Hematopoietic multipotent progenitor cell treated with erythropoietin and hydrocortisone succinate and interleukin-3 and kit ligand, for 15 days (in vitro differentiated cells): ENCODE data around the gene ACBD6.
"Not testable (repeated sequence)": the region's sequence is repeated elsewhere in the genome, so short reads cannot be mapped to it uniquely, and the experiment has no call there.

Experiments
- DNase-seq: peaks from one replicate; pipeline ENCODE4 v3.0.0-alpha.2; 2015; ENCODE audit warnings: low spot score

The ACBD6 gene, protein sequence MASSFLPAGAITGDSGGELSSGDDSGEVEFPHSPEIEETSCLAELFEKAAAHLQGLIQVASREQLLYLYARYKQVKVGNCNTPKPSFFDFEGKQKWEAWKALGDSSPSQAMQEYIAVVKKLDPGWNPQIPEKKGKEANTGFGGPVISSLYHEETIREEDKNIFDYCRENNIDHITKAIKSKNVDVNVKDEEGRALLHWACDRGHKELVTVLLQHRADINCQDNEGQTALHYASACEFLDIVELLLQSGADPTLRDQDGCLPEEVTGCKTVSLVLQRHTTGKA

DNA sequence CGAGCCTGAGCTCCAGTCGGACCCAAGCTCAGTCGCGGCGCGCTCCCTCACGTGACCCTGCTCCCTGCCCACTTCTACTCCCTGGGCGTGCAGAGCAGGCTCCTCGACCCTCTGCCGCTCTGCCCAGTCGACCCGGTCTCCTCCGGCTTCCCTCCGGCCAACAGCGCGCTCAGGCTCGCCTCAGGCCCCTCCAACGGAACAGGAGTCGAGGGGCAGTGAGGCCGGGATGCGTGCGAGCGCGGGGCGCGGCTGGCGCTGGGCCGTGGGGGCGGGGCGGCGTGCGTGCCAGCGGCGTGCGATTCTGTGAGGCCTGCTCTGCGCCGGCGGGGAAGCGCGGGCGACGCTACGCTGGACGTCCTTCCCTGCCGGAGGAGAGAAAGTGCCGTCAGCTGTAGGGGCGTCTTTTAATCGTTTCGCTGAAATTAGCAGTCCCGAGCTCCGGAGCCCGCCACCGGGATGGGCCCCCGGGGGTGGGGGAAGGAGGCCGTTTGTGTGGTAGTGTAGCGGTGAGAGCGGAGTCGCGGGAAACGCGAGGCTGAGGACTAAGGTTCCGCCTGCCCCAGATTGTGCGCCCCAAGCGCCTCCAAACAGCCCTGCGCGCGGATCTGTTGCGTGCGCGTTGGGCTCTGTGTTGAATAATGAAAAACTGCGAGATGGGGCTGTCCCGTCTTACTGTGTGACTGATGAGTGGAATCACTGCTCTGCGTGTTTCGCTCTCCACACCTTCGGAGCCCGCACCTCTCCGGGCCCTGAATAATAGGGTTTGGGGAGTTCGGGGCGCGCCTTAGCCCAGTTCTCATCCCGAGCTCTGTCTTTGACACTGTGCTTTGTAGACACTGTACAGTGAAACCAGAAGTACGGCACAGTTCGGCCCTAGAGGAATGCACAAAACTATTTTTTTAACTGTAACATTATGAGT lies at the start of gene ACBD6:
TSS of gene ACBD6 (minus strand) at position 217 of the 919 bp plus-strand sequence. CDS start 311 bp downstream, outside the sequence.
- DNase-seq = peak; percentile 68

DNA sequence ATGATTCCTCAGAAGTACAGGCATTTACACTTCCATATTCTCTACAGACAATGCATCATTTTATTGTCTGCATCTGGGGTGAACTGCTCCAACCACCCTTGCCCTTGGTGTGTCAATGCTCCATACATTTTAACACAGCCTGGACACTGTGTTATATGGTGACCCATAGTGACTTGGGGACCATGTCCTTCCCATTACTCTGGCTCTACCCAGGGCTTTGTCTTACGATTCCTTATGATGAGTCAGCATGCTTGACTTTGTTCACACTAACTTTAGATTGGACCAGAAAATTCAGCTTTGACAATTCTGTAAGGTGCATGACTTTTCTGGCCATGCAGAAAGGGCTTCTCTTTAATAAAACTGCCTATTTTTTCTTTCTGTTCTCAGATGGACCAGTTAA lies 49.6 kb upstream of the ACBD6 start:
- DNase-seq = no peak

DNA sequence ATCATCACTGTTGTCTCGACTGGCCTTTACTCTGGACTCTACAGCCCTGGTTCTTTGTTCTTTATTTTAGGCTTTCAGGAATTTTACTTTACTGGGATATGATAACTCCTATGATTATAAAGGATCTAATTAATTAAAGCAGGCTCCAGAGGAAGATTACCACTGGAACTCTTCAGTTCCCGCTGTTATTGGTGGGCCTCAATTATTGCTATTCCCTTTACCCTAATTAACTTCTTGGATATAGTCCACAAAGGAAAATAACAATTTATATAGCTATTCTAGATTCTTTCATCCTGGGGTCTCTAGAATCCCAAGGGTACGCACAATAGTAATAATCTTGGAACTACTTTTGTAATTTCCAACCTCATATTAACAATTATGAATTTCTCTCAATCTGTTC lies 47.9 kb upstream of the ACBD6 start:
- DNase-seq = no peak

DNA sequence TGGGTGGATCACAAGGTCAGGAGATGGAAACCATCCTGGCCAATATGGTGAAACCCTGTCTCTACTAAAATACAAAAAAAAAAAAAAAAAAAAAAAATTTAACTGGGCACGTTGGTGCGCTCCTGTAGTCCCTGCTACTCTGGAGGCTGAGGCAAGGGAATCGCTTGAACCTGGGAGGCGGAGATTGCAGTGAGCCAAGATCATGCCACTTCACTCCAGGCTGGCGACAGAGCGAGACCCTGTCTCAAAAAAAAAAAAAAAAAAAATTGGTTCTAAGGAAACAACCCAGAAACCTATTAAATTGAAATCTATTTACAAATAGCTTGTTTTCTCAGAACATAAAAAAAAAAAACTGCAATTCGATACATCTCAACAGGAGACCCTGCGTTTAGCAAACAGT lies 47.4 kb upstream of the ACBD6 start:
- DNase-seq = not testable (repeated sequence)

DNA sequence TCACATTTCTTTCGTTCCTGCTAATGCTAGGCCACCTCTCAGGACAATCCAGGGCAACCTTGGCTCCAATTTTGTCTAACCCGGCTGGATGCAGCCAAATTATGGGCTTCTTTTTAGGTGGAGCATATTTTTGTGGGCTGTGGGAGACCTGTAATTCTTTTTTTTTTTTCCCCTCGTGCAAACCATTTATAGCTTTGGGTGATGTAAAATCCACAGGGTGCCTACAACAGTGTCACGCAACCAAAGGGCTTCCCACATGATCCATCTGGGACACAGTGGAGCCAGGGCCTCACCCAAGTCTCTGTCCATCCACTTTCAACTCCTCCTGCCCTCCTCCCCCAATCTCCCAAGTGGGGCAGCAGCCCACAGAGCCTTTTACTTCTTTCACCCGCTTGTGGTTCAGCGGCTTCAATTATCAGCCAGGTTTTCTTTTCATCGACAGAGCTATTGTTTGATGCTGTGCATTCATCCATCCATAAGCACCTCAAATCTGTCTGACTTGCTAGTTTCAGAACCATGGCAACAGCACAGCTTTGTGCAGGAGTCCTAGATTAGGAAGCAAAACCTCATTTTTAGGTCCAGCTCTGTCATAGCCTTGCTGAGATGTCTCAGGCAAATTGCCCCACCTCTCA lies 46.4 kb upstream of the ACBD6 start:
- no peak for DNase-seq

DNA sequence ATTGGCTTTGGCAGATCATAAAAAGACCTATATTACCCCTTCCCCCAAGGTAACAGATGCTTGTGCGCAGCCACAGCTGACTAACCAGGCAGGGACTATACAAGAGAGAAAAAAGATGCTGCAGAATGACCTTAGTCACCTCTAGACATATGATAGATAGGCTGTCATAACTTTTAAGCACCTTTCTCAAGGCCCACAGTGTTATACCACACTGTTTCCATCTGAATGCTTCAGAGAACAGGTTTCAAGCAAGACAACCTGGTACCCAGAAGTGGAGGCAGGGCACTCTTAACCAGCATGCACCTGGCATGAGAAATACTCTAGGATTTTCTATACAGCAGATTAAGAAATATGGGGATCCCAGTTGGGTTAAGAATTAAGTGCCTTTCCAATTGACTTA lies 43.6 kb upstream of the ACBD6 start:
- DNase-seq = no peak

DNA sequence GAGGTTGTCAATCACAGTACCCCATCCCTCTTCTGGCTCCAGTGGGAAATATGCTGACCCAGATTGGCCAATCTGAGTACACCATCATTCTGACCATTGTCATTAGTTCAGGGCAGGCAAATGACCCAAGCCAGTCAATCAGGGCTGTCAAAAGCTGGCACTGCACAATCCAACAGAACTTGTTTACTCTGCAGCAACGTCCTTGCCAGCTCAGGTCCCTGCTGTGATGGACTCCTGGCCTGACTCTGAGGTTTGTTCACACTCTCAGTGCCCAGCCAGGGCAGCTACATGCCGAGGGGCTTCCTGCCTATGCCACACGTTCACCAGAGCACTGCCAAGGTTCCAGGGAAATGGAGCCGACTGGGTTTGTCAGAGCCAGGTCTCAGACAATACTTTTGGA lies 41.7 kb upstream of the ACBD6 start:
- DNase-seq = no peak

DNA sequence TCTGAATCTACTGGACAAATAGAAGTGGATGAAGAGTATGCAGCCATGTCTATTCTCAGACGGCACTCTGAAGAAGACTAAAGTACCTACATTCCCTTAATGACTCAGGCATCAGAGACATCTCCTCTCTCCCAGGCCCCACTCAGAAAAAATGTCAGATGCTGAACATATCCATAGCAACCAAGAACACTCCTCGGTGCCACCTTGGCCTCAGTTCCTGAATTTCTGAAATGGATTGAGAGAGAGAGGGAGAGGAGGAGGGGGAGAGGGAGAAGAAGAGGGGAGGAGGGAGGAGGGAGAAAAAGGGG lies 40.4 kb upstream of the ACBD6 start:
- no peak for DNase-seq

DNA sequence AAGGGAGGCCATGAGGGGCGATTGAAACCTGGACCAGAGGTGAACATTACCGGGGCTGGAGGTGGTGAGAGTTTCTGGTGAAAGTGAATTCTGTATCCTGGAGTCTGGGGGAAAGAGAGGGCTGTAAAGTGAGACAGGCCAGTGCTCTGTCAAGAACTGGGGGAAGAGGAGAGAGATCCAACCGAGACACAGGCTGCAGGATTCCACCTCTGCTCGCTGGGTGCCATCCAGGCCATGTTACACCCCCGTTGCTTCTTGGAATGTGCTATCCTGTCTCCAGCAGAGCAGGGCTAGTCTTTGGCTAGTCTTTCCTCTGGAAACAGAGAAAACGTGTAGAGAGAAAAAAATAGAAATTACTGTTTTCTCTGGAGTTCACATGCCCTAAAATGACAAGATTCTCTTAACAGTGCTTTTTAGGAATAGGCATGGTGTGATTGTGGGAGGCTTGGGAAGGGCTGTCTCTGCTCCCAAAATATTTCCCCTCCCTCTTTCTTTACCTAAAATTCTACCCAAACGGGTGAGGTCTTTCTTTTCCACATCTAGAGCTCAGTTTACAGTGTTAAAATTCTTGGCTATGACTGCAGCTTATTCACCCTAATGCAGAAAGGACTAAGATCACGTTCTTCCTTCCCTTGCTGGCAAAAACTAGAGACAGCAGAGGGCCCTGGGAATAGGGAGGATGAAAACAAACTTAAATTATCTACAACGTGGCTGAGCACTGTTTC lies 39.9 kb upstream of the ACBD6 start:
- DNase-seq = no peak

DNA sequence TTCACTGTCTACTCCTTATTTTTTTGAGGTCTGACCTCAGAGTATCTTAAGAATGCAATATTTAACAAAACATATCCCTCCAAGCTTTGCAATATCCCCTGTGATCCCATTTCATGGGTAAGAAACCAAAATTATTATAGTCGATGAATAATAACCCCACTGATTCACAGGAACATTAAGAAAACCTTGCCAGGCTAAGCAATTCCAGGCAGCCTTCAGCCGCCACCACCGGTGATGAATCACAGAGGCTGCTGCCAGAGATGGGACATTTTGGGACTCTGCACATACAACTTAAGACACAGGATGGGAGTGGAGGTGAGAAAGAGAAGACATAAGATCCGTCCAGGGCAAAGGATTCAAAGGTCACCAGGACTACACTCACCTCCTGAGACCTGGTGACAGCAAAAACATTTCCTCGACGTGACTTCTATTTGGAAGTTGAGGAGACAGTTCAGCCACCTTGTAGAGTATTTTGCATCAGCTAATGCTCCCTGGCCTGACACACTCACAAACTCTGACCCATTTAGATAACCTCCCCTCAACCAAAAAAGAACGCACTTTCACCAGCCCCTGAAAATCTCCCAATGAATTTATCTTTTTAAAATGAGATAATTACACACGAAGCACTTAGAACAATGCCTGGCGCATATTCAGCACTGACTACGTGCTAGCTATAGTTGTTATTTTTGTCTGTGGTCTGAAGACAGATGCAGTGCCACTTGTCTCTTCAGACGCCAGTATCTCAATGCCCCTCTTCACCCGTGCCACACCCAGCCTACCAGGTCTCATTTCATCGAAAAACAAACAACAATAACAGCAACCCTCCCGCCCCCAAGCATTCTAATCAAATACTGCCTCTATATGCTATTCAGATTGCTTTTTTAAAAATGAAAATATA lies 38.6 kb upstream of the ACBD6 start:
- no peak for DNase-seq

DNA sequence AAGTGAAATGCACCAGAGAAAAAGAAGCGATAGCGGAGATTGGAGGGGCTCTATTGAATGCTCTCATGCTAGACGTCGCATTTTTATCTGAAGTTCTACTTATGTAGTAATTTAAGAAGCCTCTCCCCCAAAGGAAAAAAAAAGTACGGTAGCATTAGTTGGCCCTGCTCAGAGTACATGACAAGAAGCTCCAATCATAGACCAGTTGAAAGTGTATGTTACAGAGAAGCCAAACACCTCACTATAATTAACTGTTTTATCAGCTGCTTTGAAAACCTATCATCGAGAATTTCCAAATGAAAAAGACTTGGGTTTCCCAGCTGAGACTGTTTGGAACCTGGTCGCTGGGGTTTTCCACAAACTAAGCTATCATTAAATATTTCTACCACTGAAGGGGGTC lies 36.8 kb upstream of the ACBD6 start:
- no peak for DNase-seq

DNA sequence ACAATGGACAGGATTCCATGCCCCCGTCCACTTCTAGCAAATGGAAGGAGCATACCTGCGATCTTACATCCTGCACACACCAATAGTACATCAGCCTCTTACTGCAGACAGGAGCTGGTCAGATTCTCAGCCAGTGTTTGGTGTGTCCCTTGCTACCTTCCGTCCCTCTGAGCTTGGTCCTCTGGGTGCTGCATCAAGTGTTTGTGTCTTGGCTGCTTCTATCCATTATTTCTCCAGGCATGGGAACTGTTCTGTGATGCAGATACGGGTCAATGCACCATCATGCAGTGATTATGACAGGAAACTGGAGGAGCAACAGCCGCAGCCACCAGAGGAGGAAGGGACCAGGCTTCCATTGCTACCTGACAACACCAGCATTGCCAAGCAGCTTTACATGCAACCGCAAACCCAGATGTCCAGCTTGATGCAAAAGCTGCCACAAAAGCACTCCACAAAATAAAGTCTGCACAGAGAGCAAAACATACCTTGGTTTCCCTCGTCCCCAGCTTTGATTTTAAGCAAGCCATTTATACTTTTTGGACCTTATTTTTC lies 34.5 kb upstream of the ACBD6 start:
- no peak for DNase-seq

DNA sequence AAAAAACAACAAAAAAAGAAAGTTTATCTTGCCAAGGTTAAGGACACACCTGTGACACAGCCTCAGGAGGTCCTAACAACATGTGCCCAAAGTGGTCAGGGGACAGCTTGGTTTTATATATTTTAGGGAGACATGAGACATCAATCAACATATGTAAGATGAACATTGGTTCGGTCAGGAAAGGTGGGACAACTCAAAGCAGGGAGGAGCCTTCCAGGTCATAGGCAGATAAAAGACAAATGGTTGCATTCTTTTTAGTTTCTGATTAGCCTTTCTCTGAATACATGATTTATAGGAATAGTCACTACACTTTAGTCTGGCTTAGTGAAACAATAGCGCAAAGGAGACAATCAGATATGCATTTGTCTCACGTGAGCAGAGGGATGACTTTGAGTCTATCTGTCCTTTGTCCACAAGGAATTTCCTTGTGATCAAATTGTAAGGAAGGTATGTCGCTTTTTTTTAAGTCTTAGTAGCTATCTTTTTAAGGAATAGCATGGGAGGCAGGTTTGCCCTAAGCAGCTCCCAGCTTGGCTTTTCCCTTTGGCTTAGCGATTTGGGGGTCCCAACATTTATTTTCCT lies 33.1 kb upstream of the ACBD6 start:
- DNase-seq = no peak

DNA sequence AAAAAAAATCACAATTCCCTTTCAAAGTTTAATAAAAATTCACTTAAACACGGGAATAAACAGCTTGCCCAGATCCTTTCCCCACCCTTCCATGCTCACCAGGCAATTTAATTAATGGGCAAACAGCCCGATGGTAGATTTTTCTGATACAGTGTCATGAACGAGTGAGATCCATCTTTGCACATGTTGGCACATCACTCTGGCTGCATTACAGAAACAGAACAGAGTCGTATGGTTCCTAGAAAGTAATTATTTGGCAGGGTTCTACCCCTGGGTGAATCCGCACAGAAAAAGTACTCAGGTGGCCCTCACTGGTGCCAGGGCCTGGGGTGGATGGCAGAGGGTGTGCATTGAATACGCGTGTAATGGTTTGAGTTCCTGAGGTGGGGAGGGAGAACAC lies 31.8 kb upstream of the ACBD6 start:
- no peak for DNase-seq

DNA sequence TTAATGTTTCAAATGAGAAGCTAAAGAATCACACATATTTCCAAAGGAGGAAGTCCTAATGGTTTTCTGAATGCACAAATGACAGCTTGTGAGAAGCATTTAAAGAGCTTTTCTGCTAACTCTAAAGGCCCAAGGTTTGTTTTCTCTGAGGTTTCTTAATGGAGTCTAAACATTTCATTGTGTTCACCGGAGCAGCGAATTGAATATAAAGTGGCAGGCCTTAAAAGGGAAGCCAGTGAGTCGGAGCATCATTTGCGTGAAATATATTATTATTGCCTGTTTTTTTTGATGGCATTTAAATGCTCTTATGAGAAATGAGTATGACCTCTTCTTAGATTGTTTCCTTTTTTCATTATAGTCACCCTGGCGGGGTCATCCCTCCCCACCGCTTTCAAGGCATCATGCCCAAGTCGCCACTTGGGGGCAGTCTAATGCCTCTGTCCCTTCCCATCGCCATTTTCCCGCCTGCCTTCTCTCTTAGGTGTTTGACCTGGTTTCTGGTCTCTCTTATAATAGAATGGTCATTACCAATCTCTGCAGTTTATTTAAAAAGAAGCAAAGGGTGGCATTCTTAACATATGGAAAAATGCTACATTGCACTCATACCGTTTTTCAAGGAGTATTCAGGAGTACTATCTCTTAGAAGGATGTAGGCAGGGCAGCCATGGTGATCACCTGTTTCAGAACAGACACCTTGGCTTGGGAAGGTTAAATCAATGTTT lies 31.1 kb upstream of the ACBD6 start:
- peak; percentile 61 for DNase-seq

DNA sequence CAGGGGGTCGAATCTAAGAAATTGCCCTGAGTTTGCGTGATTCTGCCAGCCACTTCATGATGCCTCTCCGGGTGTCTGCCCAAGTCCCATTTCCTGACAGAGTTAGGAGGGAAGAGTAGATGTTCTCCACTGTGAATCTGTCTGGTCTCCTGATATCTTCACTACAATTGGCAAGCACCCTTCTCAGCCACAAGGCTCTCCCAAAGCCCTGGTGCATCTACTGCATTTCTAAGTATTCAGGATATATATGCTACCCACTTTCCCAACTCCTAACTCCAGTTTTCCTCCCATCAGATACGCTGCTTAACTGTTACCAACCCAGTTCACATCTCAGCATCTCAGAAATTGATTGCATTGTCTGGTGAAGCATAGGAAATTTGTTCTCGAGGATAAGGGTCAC lies 30.5 kb upstream of the ACBD6 start:
- no peak for DNase-seq

DNA sequence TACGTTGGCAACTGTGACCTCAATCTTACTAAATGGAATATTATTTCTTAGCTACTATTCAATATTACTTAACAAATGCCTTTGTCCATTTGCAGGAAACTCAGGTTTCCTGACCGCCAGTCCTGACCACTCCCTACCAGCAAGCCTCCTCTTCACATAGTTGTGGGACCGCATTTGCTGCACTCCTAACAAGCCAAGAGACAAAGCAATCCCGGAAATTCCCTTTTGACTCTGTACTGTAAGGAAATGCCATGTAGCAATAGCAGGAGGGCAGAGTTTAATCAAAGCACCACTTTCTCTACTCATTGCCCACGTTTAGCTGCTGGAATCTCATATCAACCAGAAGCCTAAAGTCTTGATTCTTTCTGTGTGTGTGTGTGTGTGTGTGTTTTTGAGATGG lies 28.1 kb upstream of the ACBD6 start:
- no peak for DNase-seq

DNA sequence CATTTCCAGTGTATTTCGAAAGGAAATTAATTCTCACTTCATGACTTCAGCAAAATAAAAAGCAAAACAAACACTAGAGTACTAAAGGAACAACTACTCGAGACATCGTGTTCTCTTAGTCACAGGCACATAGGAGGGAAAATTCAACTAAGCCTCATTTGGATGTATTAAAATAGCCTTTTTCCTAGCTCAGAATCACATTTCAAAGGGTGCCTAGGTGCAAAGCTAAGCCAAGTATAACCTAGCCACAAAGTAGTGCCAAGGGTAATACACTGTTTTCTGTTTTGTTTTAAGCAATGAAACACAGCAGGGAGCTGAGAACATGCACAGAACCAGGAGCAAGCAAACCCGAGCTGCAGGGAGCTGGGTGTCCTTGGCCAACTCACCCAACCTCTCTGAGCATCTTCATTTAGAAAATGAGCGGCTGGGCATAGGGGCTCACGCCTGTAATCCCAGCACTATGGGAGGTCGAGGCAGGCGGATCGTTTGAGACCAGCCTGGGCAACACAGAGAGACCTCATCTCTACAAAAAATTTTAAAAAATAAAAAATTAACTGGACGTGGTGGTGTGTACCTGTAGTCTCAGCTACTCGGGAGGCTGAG lies 26.6 kb upstream of the ACBD6 start:
- DNase-seq = no peak

DNA sequence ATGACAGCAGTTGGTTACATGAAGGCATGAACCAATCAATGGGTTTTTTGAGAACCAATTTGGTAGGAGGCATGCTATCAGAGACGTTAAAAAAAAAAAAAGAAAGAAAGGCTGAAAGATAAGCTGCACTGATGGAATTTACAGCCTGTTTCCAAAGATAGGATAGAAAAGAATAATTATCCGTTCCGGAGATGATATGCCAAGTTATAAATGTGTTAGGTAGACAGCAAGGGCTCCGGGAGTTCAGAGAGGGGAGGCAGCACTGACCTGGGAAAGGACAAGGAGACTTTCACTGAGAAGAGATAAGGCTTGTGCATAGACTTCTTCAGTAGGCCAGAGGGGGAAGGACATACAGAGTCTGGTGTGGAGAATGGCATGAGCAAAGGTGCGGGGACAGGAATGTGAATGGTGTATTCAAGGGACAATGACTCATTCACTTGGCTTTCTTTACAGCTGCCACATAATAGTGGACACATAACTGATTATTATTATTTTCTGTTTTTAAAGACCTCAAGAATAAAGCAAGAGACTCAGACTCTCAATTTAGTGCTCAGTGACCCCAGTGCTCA lies 24.8 kb upstream of the ACBD6 start:
- DNase-seq = no peak
